HTERT RPE-1 (cell line): ENCODE data around the gene MACC1.
"Not testable (repeated sequence)": the region's sequence is repeated elsewhere in the genome, so short reads cannot be mapped to it uniquely, and the experiment has no call there.

Source experiments
- in situ Hi-C: fragments of 300-500 bp; cut with MboI; formaldehyde crosslinking; loops from 4 replicates; pipeline ENCODE4 v1.14.3; 2020; ENCODE audit warnings: low sequenced_read_pairs

MACC1 gene

DNA sequence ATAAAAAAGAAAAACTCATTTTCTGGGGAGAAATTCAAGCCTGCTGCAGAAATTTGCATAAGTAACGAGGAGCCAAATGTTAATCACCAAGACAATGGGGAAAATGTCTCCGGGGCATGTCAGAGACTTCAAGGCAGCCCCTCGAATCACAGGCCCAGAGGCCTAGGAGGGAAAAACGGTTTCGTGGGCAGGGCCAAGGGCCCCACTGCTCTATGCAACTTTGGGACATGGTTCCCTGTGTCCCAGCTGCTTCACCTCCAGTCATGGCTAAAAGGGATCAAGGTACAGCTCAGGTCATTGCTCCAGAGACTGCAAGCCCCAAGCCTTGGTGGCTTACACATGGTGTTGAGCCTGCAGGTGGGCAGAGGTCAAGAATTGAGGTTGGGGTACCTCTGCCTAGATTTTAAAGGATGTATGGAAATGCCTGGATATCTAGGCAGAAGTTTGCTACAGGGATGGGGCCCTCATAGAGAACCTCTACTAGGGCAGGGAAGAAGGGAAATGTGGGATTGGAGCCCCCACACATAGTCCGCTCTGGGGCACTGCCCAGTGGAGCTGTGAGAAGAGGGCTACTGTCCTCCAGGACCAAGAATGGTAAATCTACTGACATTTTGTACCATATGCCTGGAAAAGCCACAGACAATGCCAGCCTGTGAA is 8.4 kb downstream of the MACC1 start:
- in situ Hi-C loops, result no loop called here

DNA sequence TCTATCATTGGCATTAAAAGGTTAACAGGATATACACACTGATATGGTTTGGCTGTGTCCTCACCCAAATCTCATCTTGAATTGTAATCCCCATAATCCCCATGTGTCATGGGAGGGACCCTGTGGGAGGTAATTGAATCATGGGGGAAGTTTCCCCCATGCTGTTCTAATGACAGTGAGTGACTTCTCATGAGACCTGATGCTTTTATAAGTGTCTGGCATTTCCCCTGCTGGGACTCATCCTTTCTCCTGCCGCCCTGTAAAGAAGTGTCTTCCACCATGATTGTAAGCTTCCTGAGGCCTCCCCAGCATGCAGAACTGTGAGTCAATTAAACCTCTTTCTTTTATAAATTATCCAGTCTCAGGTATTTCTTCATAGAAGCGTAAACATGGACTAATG is 9.4 kb downstream of the MACC1 start:
- in situ Hi-C loops, result not testable (repeated sequence)

DNA sequence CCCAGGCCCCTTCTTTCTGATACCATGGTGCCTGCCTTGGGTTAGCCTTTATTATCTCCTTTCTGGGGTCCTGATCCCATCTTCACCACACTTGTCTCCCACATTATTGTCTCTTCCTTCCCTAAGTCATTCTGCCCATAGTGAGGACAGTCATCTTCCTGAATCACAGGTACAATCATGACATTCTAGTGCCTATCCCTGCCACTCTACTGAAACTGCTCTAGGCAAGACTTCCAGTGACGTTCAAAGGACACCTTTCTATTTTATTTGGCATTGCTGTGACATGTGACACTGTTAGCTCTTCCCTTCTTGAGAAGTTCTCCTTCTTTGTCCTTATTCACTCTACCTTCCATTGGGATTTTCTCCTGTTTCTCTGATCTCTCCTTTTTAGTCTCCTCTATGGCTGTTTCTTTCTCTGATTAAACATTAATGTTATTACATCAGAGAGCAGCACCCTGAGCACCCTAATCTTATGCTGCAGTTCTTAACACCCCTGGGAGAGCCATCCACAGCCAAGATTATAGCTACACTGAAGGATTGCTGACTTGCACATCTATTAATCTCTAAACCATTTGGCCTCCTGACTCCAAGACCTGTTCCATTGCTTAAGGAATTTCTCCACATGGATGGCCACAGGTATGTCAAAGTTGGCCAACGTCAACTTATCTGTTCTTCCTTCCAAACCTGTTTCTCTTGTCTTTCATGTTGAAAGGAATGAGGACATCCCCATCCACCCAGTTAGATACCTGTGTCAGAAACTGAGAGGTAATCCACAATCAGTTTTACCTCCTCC is 10.9 kb downstream of the MACC1 start:
- in situ Hi-C loops, result no loop called here

DNA sequence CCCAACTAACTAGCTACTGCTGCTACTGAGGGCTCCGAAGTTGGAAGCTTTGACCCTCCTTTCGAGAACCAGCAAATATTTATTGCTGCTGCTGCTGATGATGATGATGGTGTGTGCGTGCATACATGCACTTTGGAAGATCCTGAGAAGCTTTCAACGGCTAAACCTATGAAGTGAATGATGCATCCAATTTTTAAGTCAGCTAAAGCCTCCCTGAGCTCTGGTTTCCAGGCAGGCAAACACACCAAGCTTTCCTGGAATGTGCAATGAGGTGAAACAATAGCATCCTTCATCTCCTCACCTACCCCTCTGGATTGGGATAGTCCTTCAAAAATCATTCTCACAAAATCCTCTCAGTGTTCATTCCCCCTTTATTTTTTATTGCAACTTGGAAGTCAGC is 13.9 kb downstream of the MACC1 start:
- in situ Hi-C loops, result no loop called here

DNA sequence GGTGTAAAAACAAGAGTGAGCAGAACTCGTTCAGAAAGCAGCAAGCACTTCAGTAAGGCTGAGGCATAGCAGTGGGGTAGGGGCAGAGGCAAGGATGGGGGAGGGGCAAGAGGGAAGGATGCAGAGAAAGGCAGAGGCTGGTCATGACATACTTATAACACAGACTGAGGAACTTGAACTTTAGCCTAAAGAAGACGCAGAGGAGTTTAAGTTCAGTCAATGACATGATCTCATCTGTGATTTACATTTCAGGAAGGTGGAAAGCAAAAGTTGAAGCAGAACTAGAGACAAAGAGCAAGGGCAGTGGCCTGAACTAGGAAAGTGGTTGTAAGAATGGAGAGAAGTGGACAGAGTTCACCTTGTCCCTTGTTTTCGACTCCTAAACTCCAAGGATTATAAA is 15.8 kb downstream of the MACC1 start:
- in situ Hi-C loops, result no loop called here

DNA sequence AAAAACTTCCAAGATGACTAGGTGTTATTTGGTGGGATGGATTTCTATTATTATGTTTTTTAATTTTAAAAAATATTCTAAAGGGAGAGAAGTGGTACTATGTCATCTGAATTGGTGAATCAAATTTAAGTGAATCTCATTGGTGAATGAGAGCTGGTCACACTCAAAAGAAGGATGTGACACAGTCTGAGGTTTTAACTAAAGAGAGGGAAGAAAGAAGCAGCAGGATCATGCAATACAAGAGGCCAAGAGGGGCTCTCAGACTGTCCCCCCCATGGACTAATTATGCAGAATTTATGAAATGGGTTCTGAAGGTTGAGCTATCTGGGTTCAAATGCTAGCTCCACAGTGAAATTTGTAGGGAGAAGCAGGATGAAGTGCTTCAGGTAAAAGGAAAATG is 16.2 kb downstream of the MACC1 start:
- in situ Hi-C loops, result no loop called here

DNA sequence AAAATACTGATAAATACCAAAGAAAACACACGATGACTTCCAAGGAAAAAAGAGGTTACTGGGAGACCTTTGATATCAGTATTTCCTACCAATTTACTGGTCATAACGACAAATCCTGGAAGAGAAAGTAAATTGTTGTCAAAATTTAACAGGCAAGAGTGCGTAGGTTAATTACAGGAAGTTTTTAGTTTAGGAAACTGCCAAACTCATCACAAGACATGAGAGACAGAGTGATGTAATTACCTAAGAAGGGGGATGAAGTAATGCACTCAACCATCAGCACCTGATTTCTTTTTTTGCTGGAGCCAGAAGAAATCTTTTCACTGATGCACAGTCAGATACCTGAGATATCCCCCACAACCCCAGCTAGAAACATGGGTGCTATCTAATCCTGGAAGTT is 16.8 kb downstream of the MACC1 start:
- in situ Hi-C loops, result no loop called here

DNA sequence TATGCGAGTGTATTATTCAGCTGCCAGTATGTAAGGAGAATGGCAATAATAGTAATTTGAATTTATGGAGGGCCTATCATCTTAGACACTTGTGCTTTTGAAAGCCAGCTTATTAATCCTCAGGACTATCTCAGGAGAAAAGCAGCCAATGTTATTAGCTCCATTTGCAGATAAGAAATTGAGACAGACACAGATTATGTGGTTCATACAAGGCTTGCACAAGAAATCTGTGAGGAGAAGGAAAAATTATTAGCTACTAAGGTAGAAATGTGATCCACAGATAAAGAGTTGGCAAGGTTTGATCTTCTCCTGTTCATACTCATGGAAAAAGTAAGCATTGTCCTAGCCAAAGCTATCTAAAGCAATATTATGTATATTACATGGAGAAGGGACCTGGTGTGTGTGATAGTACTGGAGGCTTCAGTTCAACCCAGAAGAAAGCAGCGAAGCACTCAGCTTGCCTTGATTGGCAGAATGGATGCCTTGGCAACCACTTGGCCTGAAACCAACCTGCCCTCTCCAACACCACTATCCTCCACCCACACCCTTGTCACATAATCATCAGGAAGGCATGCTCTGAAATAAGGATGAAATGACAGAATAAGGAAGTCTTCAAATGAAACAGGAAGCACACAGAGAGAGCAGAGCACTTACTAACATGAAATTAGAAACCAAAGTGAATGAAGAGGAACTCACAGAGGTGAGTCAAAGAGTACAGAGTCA is 18.0 kb downstream of the MACC1 start:
- in situ Hi-C loops, result no loop called here

DNA sequence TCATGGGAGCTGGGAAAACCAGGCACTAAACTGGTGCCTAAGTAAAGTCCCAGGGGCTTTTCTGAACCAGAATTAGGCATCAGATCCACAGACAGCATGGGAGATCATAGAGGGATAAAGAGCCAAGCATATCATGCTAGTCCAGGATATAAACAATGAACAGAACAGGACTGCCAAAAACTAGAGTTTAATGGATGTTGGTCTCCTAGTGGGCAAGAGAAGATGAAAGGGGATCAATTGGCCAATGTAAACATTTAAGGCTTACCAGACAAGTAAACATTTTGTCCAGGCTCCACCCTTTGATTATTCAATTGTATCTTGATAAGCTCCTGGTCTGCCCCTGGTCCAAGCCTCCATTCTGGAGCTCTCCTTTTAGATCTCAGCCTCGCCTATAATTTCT is 18.9 kb downstream of the MACC1 start:
- in situ Hi-C loops, result no loop called here

DNA sequence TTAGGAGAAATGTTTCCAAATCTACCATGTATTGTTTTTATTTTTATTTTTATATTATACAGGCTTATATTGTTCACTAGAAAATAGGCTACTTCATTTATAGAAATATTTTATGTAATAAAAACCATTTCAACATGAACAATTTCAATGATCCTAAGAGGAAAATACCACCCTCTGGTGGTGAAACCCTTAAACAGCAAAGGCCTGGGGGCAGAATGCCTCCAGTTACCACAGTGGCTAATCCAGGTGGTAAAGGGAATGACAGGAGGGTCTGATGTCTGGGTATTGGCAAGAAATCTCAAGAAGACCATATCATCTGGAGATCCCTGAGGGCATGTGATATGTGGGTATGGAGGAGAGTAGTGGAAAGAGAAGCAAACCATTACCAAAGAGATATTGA is 19.3 kb downstream of the MACC1 start:
- in situ Hi-C loops, result no loop called here

DNA sequence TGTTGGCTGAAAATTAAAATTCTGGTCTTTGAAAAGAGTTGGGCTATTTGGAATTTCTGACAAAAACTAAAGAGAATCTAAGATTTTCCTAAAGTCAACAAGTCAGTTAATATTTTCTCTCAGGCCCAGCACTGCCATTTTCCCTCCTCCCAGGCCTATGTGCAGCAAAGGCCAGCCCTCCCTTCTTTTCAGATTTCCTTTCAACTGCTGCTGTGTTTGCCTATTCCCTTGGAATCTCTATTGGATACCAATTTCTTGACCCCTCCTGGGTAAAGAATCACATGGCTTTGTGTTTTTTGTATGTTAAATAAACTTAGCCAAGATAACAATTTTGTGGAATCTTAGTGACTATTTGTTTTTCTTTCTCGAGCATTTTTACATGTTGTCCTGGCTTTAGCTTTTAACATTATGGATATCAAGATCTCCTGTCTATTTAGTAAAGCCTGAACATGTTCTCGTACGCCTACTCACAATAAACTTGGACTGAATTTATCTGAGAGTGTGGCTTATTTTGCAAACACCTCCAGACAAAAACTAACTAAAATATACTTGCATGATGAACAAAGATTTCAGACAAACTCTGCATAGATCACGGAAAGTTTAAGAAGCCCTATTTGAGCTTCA is 19.9 kb downstream of the MACC1 start:
- in situ Hi-C loops, result no loop called here

DNA sequence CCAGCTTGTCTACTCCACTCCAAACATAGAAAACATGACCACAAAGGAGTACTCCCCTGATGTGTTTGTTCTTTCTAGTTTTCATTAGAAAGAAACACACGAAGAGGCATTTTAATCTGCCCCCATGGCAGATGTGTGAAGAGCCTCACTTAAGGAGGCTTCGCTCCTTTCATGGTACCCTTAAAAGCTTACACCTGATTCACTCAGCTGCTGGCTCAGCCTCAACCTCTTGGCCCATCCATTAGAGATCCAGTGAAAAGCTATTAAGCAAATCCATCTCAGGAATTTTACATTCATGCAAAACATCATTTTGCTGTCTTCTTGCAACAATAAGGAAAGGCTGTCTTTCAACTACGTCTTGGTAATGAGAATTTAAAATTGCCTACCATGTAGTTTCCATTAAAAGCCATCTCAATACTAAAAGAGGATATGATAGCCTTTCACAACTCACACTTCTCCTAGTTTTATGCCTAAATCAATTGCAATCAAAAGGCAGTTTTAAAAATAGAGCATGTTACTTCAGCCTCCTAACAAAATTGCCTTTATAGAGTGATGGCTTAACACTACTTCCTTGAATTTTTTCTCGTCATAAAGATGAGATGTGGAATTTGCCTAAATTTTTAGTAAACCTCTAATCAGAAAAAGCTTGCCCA is 22.7 kb downstream of the MACC1 start:
- in situ Hi-C loops, result no loop called here

DNA sequence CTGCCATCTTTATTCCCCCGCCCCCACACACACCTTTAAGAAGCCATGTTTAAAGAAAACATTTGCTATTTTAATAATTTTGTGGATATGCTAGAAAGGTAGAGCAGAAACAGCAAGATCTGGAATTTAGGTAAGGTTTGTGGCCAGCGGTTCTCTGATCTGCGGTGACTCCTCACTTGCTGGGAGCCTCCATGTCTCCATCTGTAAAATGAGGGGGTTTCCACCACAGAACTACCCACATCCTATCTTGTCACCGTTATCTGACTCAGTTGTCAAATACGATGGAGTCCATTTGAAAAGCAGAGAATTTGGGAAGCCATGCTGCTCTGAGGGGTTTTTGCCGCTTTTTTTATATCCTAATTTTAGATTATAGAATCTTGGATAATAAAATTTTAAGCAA is 23.3 kb downstream of the MACC1 start:
- in situ Hi-C loops, result no loop called here

DNA sequence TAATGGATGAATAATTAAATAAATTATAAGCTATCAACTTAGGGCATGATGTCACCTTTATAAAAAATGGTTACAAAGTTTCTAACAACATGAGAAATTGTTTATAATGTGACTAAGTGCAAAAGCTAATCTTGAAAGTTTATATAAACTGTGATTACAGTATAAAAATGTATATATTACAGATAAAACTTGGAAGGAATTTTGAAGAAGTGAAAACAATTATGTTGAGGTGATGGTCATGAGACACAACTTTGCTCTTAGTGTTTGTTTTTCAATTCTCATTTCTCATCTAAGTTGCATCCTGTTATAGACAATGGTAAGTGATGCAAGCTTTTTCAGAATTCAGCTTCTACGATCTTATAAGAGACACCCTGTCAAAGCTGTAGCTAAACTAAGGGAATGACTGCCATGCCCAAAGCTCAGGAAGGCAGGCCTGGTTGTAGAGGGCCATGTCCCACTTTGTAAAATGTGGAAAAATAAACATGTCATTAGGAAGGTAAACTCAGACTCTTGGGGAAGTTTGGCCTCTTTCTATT is 23.9 kb downstream of the MACC1 start:
- in situ Hi-C loops, result no loop called here

DNA sequence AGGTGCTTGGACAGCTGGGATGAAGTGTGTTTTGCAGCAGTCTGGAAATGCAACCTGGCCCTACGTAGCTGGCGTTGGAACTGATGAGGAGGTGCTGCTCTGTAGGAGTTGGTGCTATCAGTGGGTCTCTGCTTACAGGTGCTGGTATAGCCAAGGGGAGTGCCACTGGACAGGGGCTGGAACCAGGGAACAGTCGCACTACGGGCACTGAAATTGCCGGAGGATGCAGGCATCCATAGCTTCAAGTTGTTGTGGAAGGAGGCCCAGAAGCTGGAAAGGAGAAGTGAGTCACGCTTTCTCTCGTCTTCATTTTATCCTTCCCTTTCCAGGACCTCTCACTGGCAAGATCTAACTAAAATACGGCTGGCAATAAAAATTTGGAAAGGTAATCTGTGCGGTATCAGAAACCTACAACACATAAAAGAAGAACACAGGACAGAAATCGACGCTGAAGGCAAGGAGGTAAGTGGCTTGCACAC is 25.8 kb downstream of the MACC1 start:
- in situ Hi-C loops, result no loop called here

DNA sequence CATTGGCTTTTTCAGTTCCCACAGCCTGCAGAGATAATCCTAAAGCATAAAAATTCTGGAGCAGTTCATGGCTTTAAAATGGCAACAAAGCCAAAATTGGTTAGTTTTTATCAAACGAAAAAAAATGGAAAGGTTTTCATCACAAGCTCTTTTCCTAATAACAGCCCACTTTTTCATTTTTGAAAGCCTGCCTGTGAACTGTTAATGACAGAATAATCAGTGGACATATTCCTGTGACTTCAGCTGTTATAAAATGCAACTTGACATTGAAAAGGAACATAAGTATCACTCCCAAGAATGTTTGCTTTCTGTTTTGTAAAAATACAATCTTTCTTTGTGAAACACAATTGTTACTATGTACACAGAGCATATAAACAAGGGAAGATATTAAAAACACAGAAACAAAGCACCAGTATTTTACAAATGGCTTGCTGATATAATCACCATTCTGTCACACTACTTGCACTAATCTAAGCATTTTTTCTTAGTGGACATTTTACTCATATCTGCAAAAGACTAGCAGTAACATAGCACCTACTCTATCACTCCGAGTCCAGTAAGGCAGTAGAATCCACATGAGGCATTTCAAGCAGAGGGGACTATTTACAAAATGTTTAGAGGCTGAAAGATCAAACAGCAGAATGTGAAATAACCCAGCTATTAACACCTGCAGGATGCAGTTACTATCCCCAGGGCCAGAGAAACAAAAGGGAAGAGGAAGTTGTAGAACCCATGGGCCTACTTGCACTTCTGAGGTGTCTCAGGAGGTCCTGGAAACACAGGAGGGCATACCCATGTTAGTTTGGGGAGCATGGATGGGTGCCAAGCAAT is 26.4 kb downstream of the MACC1 start:
- in situ Hi-C loops, result no loop called here

DNA sequence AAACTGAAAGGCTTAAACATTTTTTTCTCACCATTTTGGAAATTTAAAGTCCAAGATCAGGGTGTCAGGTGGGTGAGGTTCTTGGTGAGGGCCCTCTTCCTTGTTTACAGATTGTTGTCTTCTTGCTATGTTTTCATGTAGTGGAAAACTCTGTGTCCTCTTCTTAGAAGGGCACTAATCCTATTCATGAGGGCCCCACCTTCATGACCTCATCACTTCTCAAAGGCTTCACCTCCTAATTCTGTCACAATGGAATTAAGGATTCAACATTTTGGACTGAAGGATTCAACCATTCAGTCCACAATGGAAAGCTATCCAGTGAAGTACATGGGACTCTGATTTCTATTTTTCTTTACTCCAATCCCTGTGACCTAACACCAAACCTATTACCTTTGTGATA is 27.3 kb downstream of the MACC1 start:
- in situ Hi-C loops, result no loop called here

DNA sequence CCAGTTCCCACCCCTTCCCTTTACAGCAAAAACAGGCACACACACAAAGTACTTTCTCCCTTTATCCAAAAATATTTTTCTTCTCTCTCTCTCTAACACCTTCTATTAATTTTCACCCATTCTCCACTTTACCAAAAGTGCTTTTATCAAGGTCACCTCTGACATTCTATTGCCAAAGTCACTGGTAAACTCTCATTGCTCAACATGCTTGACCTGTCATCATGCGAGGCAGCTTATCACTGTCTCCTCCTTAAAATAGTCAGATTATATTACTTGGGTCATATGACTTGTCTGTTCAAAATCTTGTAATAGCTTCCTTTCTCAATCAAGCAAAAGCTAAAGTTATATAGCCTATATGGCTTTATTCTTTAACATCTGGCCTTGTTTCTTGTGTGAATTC is 28.6 kb downstream of the MACC1 start:
- in situ Hi-C loops, result no loop called here

DNA sequence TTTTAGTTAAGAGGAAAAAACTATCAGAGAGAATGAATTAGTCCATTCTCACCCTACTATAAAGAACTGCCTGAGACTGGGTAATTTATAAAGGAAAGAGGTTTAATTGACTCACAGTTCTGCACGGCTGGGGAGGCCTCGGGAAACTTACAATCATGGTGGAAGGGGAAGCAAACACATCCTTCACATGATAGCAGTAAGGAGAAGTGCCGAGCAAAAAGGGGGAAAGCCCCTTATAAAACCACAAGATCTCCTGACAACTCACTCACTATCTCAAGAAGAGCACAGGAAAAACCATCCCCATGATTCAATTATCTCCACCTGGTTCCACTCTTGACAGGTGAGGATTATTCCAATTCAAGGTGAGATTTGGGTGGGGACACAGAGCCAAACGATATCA is 29.3 kb downstream of the MACC1 start:
- in situ Hi-C loops, result not testable (repeated sequence)

DNA sequence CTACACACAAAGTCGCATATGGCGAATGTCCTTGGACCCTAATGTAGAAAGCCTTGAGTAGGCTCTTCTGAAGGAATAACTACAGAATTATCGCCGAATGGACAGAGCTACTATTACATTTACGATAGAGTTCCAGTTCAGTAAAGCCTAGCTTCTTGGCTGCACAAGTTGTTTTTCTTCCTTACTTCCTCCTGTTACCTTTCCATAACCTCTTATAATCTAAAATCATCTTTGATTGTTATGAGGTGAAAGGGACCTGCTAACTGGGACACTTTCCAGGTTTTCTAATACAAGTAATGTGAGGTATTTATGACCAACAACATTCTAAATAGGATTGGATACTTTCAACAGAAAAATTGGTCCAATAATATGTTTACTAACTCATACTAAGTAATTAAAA is 31.2 kb downstream of the MACC1 start:
- in situ Hi-C loops, result no loop called here
